ENCODE measurements around the gene HOMER2. TPM values are rescaled to one million over a fixed set of nuclear protein-coding genes. Genes with fewer than 3 reads are reported as not detected.

The HOMER2 gene
- total and polyA plus RNA-seq, 2 of the 13 experiments (the other 11 are each of a cell fraction or from before 2014, with no cell fraction given): 12.9 to 14.1 TPM

DNA sequence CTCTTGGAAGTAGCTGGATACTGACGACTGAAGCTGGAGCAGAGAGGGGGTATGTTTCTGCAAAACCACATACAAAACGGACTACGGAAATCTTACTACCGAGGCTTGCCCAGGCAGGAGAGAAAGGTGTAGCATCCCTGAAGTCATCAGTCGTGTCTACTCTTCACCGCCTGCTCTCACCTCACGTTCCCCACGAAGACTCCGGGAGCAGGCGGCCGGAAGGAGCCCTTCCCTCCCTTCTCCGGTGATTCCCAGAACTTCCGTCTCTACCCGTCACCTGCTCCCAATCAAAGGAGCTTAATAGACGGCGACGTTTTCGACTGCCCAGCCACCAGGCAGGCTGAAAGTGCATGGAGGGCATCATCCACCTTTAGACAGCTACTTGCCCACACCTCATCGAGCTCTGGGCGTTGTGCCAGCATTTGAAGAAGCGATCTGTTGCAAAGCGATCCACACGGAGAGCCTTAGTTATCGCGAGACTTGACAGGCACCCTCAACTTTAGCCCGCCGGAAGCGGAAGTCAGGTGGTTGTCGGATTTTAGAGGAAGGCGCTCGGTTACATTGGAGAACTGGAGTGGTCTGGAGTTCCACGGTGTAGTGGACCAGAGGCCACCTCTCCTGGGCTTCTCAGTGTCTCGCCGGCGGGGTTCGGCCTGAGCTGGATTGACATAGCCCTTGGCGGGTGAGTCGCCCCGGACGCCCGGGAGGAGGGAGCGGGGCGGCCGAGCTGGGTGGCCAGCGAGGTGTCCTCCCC, 33.3 kb upstream of the HOMER2 start, which contains the start of gene RAMAC (continued):
- TF ChIP-seq, protein P1, sequence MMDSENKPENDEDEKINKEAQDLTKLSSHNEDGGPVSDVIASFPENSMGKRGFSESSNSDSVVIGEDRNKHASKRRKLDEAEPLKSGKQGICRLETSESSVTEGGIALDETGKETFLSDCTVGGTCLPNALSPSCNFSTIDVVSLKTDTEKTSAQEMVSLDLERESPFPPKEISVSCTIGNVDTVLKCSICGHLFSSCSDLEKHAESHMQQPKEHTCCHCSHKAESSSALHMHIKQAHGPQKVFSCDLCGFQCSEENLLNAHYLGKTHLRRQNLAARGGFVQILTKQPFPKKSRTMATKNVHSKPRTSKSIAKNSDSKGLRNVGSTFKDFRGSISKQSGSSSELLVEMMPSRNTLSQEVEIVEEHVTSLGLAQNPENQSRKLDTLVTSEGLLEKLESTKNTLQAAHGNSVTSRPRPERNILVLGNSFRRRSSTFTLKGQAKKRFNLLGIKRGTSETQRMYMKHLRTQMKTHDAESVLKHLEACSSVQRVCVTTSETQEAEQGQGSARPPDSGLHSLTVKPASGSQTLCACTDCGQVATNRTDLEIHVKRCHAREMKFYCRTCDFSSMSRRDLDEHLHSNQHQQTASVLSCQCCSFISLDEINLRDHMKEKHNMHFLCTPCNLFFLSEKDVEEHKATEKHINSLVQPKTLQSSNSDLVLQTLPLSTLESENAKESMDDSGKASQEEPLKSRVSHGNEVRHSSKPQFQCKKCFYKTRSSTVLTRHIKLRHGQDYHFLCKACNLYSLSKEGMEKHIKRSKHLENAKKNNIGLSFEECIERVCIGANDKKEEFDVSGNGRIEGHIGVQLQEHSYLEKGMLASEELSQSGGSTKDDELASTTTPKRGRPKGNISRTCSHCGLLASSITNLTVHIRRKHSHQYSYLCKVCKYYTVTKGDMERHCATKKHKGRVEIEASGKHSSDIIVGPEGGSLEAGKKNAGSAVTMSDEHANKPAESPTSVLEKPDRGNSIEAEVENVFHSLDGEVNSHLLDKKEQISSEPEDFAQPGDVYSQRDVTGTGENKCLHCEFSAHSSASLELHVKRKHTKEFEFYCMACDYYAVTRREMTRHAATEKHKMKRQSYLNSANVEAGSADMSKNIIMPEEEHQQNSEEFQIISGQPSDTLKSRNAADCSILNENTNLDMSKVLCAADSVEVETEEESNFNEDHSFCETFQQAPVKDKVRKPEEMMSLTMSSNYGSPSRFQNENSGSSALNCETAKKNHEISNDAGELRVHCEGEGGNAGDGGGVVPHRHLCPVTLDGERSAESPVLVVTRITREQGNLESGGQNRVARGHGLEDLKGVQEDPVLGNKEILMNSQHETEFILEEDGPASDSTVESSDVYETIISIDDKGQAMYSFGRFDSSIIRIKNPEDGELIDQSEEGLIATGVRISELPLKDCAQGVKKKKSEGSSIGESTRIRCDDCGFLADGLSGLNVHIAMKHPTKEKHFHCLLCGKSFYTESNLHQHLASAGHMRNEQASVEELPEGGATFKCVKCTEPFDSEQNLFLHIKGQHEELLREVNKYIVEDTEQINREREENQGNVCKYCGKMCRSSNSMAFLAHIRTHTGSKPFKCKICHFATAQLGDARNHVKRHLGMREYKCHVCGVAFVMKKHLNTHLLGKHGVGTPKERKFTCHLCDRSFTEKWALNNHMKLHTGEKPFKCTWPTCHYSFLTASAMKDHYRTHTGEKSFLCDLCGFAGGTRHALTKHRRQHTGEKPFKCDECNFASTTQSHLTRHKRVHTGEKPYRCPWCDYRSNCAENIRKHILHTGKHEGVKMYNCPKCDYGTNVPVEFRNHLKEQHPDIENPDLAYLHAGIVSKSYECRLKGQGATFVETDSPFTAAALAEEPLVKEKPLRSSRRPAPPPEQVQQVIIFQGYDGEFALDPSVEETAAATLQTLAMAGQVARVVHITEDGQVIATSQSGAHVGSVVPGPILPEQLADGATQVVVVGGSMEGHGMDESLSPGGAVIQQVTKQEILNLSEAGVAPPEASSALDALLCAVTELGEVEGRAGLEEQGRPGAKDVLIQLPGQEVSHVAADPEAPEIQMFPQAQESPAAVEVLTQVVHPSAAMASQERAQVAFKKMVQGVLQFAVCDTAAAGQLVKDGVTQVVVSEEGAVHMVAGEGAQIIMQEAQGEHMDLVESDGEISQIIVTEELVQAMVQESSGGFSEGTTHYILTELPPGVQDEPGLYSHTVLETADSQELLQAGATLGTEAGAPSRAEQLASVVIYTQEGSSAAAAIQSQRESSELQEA (CRISPR knock-in tag; IDR thresholded peaks at IDR 0.05; ENCODE audit: not compliant biosample characterization): no peak
- TF ChIP-seq ATF1 (CRISPR knock-in tag; IDR thresholded peaks at IDR 0.05) (no peak), HOXA3 (CRISPR knock-in tag; IDR thresholded peaks at IDR 0.05) (0 out of 2 replicates have a peak, but pooled peaks have one; percentile 53), HDAC2 (CRISPR knock-in tag; IDR thresholded peaks at IDR 0.05) (peak; percentile 71), MBD4 (IDR thresholded peaks at IDR 0.05; ENCODE audit: borderline replicate concordance, low read length) (no peak; the same call in 1 of the 2 replicates), ZNF839 (CRISPR knock-in tag; IDR thresholded peaks at IDR 0.05; ENCODE audit: borderline replicate concordance) (0 out of 2 replicates have a peak, but pooled peaks have one; percentile 38), MED13 (CRISPR knock-in tag; IDR thresholded peaks at IDR 0.05) (no peak), IRF2 (CRISPR knock-in tag; IDR thresholded peaks at IDR 0.05) (peak; percentile 90), NFYB (CRISPR knock-in tag; IDR thresholded peaks at IDR 0.05) (no peak), ZFAT (CRISPR knock-in tag; conservative IDR thresholded peaks at IDR 0.05) (no peak), HNRNPK (IDR thresholded peaks at IDR 0.05; ENCODE audit: low read depth, low read length, poor library complexity, severe bottlenecking) (no peak)
- TF ChIP-seq, protein P2, sequence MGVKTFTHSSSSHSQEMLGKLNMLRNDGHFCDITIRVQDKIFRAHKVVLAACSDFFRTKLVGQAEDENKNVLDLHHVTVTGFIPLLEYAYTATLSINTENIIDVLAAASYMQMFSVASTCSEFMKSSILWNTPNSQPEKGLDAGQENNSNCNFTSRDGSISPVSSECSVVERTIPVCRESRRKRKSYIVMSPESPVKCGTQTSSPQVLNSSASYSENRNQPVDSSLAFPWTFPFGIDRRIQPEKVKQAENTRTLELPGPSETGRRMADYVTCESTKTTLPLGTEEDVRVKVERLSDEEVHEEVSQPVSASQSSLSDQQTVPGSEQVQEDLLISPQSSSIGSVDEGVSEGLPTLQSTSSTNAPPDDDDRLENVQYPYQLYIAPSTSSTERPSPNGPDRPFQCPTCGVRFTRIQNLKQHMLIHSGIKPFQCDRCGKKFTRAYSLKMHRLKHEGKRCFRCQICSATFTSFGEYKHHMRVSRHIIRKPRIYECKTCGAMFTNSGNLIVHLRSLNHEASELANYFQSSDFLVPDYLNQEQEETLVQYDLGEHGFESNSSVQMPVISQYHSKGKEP (CRISPR knock-in tag; IDR thresholded peaks at IDR 0.05): no peak
- TF ChIP-seq, protein P3, sequence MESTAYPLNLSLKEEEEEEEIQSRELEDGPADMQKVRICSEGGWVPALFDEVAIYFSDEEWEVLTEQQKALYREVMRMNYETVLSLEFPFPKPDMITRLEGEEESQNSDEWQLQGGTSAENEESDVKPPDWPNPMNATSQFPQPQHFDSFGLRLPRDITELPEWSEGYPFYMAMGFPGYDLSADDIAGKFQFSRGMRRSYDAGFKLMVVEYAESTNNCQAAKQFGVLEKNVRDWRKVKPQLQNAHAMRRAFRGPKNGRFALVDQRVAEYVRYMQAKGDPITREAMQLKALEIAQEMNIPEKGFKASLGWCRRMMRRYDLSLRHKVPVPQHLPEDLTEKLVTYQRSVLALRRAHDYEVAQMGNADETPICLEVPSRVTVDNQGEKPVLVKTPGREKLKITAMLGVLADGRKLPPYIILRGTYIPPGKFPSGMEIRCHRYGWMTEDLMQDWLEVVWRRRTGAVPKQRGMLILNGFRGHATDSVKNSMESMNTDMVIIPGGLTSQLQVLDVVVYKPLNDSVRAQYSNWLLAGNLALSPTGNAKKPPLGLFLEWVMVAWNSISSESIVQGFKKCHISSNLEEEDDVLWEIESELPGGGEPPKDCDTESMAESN (CRISPR knock-in tag; conservative IDR thresholded peaks at IDR 0.05): peak; percentile 81; the same call in 1 of the 2 replicates
- TF ChIP-seq, protein P4, sequence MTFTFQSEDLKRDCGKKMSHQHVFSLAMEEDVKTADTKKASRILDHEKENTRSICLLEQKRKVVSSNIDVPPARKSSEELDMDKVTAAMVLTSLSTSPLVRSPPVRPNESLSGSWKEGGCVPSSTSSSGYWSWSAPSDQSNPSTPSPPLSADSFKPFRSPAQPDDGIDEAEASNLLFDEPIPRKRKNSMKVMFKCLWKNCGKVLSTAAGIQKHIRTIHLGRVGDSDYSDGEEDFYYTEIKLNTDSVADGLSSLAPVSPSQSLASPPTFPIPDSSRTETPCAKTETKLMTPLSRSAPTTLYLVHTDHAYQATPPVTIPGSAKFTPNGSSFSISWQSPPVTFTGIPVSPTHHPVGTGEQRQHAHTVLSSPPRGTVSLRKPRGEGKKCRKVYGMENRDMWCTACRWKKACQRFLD (CRISPR knock-in tag; IDR thresholded peaks at IDR 0.05; ENCODE audit: borderline replicate concordance): peak; percentile 75; the same call in 1 of the 2 replicates
- TF ChIP-seq, protein P5, sequence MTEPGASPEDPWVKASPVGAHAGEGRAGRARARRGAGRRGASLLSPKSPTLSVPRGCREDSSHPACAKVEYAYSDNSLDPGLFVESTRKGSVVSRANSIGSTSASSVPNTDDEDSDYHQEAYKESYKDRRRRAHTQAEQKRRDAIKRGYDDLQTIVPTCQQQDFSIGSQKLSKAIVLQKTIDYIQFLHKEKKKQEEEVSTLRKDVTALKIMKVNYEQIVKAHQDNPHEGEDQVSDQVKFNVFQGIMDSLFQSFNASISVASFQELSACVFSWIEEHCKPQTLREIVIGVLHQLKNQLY (CRISPR knock-in tag; IDR thresholded peaks at IDR 0.05): peak; percentile 13; the same call in 1 of the 2 replicates
